GM18951 (cell line): ENCODE results near the gene AP3B2.
A peak's percentile ranks its signal among the peaks of the same experiment; 100 is the strongest.

Source experiments
- POLR2A ChIP-seq: IDR thresholded peaks from 4 replicates; pipeline ENCODE4 v1.6.1; 2011; ENCODE audit warnings: mild to moderate bottlenecking; ENCODE audit not compliant: insufficient read length, insufficient read depth; ENCODE audit errors: extremely low read depth
- in situ Hi-C: fragments of 300-500 bp; cut with MboI; formaldehyde crosslinking; loops from one replicate; pipeline ENCODE4 v1.12.0; 2022; ENCODE audit warnings: low sequenced_read_pairs, mixed read lengths, inconsistent platforms; ENCODE audit not compliant: unreplicated experiment

The AP3B2 gene, protein sequence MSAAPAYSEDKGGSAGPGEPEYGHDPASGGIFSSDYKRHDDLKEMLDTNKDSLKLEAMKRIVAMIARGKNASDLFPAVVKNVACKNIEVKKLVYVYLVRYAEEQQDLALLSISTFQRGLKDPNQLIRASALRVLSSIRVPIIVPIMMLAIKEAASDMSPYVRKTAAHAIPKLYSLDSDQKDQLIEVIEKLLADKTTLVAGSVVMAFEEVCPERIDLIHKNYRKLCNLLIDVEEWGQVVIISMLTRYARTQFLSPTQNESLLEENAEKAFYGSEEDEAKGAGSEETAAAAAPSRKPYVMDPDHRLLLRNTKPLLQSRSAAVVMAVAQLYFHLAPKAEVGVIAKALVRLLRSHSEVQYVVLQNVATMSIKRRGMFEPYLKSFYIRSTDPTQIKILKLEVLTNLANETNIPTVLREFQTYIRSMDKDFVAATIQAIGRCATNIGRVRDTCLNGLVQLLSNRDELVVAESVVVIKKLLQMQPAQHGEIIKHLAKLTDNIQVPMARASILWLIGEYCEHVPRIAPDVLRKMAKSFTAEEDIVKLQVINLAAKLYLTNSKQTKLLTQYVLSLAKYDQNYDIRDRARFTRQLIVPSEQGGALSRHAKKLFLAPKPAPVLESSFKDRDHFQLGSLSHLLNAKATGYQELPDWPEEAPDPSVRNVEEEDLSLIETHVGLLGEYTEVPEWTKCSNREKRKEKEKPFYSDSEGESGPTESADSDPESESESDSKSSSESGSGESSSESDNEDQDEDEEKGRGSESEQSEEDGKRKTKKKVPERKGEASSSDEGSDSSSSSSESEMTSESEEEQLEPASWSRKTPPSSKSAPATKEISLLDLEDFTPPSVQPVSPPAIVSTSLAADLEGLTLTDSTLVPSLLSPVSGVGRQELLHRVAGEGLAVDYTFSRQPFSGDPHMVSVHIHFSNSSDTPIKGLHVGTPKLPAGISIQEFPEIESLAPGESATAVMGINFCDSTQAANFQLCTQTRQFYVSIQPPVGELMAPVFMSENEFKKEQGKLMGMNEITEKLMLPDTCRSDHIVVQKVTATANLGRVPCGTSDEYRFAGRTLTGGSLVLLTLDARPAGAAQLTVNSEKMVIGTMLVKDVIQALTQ

DNA sequence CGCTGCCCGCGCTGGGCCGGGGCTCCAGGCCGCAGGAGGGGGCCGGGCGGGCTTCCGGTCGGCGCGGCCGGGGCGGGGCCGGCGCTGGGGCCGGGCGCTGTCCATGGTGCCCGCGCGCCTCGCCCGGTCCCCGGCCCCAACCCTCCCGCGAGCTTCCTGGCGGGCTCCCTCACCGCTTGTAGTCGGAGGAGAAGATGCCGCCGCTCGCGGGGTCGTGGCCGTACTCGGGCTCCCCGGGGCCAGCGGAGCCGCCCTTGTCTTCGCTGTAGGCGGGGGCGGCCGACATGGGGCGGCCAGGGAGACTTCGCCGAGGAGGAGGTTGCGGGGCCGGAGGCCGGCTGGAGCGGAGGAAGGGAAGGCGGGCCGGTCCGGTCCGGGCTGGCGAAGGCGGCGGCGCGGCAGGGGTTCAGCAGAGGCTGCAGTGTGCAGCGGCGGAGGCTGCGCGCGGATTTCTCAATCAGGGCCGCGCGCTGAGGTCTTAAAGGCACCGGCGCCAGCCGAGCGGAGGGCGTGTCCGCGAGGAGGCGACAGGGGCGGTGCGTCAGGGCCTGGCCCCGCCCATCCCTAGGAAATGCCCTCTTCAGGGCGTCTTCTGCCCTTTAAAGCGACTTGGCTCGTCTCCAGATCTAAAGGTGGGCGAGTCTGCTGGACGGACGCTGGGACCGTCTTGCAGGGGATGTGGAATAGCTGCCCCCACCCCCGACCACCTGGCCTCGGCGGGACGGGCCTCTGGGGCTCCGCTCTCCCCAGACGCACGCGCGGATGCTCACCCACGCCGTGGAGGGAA lies at the start of gene AP3B2:
AP3B2 (minus strand) TSS at position 455 of the 787 bp plus-strand sequence; CDS start at position 286, 169 bp downstream.
- in situ Hi-C loops = no loop called here
- TF ChIP-seq POLR2A = peak; percentile 16

DNA sequence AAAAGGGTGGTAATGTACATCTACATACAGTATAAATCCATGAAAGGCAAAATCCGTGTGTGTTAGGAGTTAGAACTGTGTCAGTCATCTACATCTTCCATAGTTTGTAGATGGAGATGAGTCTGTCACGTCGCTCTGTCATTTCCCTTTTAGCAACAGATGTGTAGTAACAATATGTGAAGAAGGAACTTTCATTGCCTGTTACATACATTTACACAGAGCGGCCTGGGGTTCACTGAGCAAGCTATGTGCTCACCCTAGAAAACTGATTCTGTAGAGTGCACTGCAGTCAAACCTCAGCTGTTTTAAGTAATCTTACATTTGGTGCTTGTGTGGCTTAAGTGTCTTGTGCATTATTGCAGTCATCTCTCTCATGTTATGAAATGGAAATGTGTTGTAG lies 41.6 kb upstream of the AP3B2 start:
- no peak for TF ChIP-seq POLR2A
- in situ Hi-C loops = no loop called here

DNA sequence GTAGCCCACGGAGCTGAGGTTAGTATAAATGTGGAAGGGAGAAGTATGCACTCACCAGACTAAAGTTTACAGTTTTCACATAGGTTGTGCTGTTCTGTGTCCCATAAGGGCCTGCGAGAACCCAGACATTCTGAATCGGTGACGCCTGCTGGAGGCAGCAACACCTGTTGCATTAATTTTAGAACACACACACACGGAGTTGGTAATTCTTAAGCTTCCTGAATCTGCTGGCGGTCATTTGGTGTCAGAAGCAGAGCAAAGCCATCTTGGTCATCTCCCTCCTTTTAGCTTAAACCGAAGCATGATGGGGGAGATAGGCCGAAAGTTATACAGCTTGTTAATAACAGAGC lies 41.1 kb upstream of the AP3B2 start:
- no peak for TF ChIP-seq POLR2A
- in situ Hi-C loops = no loop called here

GRCh38 chr15:82749951-82750830 lies 40.5 kb upstream of the AP3B2 start:
- peak; percentile 89 for TF ChIP-seq POLR2A
- in situ Hi-C loops = no loop called here

GRCh38 chr15:82748315-82748714 lies 38.6 kb upstream of the AP3B2 start:
- in situ Hi-C loops = no loop called here
- TF ChIP-seq POLR2A = no peak

GRCh38 chr15:82743810-82744209 lies 34.1 kb upstream of the AP3B2 start:
- no peak for TF ChIP-seq POLR2A
- in situ Hi-C loops = no loop called here

DNA sequence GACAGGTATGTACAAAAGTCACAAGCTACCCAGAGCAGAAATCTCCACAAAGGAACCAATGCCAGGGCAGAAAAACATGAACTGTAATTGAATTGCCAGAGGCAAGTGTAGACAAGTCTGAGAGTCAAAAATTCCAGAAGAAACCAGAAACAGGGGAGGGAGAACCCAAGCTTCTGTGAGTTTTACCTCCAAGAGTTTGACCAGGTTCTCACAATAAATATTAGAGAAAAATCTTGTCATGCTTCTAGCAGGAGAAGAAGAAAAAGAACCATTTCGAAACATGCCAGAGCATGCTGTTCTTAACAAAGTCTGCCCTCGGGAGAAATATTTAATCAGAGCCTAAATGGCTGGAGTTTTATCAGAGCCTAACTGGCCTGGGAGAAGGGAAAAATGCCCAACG lies 32.5 kb upstream of the AP3B2 start:
- in situ Hi-C loops = no loop called here
- TF ChIP-seq POLR2A = no peak

DNA sequence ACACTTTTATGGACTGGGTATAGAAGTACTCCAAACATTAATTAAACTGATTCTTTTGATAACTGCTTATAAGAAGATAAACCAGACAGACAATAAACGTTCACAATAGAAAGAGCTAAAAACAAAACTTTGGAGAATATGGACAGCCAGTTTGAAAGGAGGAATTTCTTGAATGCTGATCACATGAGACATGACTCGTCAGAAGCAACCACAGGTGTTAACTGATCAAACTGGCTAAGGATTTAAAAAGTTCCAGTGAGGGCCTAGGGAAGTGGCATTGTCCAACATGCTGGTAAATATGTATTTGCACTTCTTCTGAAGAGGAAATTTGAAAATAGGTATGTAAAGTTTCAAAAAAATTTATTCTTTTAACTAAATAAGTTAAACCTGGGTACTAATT lies 29.4 kb upstream of the AP3B2 start:
- in situ Hi-C loops = no loop called here
- TF ChIP-seq POLR2A = no peak

DNA sequence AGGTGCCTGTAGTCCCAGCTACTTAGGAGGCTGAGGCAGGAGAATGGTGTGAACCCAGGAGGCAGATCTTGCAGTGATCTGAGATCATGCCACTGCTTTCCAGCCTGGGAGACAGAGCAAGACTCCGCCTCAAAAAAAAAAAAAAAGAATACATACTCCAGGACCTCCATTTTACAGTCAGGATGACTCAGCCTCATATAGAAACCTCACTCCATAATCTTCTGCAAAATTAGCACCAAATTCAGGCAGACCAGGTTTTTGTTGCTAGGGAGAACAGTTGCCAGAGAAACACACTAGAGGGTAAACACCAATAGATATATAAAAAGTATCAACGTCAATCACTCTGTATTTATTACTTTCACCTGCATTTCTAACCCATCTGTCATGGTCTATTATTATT lies 28.3 kb upstream of the AP3B2 start:
- in situ Hi-C loops = no loop called here
- TF ChIP-seq POLR2A = no peak

DNA sequence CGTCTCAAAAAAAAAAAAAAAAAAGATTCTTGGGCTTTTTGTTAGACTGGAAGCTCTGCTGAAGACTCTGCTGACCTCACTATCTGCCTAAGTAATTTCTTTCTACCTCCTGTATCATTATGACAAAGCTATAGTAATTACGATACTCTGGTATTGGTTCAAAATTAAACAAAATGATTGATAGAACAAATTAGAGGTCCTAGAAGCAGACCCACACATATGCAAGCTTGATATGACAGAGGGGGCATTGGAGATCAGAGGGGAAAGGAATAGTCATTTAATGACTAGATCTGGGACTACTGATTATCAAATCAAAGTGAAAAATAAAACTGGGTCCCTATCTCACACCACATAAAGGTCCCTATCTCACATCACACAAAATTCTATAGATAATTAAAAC lies 21.9 kb upstream of the AP3B2 start:
- in situ Hi-C loops = no loop called here
- no peak for TF ChIP-seq POLR2A

DNA sequence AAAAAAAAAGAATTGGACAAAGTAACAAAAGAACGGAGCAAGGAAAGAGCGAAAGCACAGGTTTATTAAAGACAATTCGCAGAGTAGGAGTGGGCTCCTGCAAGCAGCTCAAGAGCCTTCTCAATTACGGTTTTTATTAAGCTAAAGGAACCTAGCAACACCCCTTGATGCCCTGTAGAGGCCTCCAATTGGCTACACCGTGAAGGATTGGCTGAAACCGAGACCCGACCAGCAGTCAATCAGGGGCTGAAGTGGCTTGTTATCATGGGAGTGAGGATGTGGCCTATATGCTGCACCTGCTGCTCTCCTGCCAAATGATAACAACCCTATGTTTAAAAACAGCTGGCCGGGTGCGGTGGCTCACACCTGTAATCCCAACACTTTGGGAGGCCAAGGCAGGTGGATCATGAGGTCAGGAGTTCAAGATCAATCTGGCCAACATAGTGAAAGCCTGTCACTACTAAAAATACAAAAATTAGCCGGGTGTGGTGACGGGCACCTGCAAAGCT lies 20.4 kb upstream of the AP3B2 start:
- TF ChIP-seq POLR2A = no peak
- in situ Hi-C loops = no loop called here

- in situ Hi-C loops = no loop called here
- no peak for TF ChIP-seq POLR2A
Measured at GRCh38 chr15:82726816-82727215, 17.1 kb upstream of the AP3B2 start.

GRCh38 chr15:82715003-82715402 lies 5.3 kb upstream of the AP3B2 start:
- in situ Hi-C loops = no loop called here
- TF ChIP-seq POLR2A = no peak
